ENCODE data around the gene RAP1GAP2. TPM values are rescaled to one million over a fixed set of nuclear protein-coding genes. Genes with fewer than 3 reads are reported as not detected.

RAP1GAP2 gene
- total RNA-seq, 1 donor: 2.9 TPM

DNA sequence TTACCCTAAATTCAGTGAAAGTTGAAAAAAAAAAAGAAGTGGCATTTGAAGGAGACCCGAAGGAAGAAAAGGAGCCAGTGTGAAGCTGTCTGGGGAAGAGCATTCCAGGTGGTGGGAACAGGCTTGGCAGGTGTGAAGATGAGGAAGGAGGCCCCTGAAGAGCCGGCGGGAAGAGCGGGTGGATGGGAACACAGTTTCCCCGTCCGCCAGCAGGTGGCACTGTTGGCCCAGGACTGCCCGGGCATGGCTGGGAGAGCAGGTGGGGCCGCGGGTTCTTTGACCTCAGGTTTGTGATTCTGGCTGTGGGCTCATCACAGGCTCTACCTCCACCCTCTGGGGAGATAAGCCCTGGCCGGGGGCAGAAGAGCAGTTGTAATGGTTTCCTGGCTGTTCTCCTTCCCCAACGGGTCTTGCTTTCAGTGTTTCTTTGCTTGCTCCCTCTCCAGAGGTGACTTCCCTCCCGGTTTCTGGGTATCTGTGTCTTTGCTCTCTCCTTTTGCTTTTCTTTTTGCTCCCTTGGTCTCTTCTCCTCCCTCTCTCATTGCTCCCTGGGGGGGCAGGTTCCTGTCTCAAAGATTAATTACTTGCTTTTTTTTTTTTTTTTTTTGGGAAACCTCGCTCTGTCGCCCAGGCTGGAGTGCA, 32.3 kb downstream of the RAP1GAP2 start:
- DNase-seq (ENCODE audit: insufficient read length, low spot score, missing footprints): peak; percentile 96
- Histone ChIP-seq H4K20me1 (ENCODE audit: insufficient read depth, low read length) (no peaks in the 10 kb centered on the region), H3K4me2 (ENCODE audit: insufficient read depth, low read length) (peak overlapping the region; percentile 55), H3K4me3 (ENCODE audit: insufficient read depth, low read length) (no peak overlapping the region), H3K79me2 (ENCODE audit: insufficient read depth, low read length) (no peaks in the 10 kb centered on the region), H3K27me3 (ENCODE audit: insufficient read depth, low read length) (no peaks in the 10 kb centered on the region), H3K4me1 (ENCODE audit: insufficient read depth, low read length) (peaks cover 3% of the 10 kb centered on the region), H3K36me3 (ENCODE audit: insufficient read depth, low read length) (no peaks in the 10 kb centered on the region), H2AFZ (ENCODE audit: low read length) (peak overlapping the region; percentile 29), H3K9me3 (ENCODE audit: low read depth, low read length) (no peaks in the 10 kb centered on the region), H3K27ac (ENCODE audit: low read depth, low read length) (no peak overlapping the region)
- TF ChIP-seq, protein P1, sequence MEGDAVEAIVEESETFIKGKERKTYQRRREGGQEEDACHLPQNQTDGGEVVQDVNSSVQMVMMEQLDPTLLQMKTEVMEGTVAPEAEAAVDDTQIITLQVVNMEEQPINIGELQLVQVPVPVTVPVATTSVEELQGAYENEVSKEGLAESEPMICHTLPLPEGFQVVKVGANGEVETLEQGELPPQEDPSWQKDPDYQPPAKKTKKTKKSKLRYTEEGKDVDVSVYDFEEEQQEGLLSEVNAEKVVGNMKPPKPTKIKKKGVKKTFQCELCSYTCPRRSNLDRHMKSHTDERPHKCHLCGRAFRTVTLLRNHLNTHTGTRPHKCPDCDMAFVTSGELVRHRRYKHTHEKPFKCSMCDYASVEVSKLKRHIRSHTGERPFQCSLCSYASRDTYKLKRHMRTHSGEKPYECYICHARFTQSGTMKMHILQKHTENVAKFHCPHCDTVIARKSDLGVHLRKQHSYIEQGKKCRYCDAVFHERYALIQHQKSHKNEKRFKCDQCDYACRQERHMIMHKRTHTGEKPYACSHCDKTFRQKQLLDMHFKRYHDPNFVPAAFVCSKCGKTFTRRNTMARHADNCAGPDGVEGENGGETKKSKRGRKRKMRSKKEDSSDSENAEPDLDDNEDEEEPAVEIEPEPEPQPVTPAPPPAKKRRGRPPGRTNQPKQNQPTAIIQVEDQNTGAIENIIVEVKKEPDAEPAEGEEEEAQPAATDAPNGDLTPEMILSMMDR (IDR thresholded peaks at IDR 0.05; ENCODE audit: extremely low read depth, low read depth, low read length): peak; percentile 78

DNA sequence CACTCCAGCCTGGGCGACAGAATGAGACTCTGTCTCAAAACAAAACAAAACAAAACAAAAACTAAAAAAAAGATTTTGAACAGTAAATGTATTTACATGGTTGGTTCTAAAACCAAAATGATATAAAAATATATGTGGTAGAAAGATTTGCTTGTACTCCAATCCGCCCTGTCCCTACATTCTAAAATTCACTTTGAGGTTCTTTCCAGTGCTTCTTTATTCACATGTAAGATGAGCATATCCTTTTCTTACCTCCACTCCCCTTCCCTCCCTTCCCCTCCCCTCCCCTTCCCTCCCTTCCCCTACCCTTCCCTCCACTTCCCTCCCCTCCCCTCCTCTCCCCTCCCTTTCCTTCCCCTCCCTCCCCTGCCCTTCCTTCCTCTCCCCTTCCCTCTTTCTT, 34.4 kb downstream of the RAP1GAP2 start:
- Histone ChIP-seq H3K4me1 (ENCODE audit: insufficient read depth, low read length) (peaks cover 3% of the 10 kb centered on the region), H3K36me3 (ENCODE audit: insufficient read depth, low read length) (no peaks in the 10 kb centered on the region), H3K9me3 (ENCODE audit: low read depth, low read length) (no peaks in the 10 kb centered on the region), H3K79me2 (ENCODE audit: insufficient read depth, low read length) (no peaks in the 10 kb centered on the region), H3K27ac (ENCODE audit: low read depth, low read length) (no peak overlapping the region), H4K20me1 (ENCODE audit: insufficient read depth, low read length) (no peaks in the 10 kb centered on the region), H2AFZ (ENCODE audit: low read length) (no peak overlapping the region), H3K4me3 (ENCODE audit: insufficient read depth, low read length) (no peak overlapping the region), H3K27me3 (ENCODE audit: insufficient read depth, low read length) (peaks cover 8% of the 10 kb centered on the region), H3K4me2 (ENCODE audit: insufficient read depth, low read length) (no peak overlapping the region)
- TF ChIP-seq, protein P1 (IDR thresholded peaks at IDR 0.05; ENCODE audit: extremely low read depth, low read depth, low read length): no peak
- no peak for DNase-seq (ENCODE audit: insufficient read length, low spot score, missing footprints)

DNA sequence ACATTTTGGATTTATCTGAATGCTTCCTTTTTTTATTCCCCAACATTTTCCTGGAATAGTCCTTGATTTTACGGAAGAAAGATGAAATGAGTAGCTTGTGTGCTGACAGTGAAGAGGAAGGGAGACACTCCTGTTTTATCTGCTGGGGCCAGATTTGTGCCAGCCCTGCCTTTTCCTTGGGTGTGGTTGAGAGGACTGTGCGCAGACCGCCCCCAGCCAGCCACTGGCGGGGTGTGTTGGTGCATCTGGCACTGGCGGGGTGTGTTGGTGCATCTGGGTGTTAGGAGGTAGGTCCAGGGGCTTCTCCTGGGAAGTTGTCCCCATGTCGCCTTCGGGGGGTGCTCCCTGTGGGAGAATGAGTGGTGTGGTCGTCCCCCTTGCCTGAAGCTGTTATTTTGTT, 39.5 kb downstream of the RAP1GAP2 start:
- no peak overlapping the region for H2AFZ ChIP-seq (ENCODE audit: low read length)
- no peak for DNase-seq (ENCODE audit: insufficient read length, low spot score, missing footprints)
- H3K36me3 ChIP-seq (ENCODE audit: insufficient read depth, low read length): no peaks in the 10 kb centered on the region
- no peaks in the 10 kb centered on the region for H4K20me1 ChIP-seq (ENCODE audit: insufficient read depth, low read length)
- no peak overlapping the region for H3K4me2 ChIP-seq (ENCODE audit: insufficient read depth, low read length)
- H3K27ac ChIP-seq (ENCODE audit: low read depth, low read length): no peak overlapping the region
- TF ChIP-seq, protein P1 (IDR thresholded peaks at IDR 0.05; ENCODE audit: extremely low read depth, low read depth, low read length): no peak
- no peaks in the 10 kb centered on the region for H3K9me3 ChIP-seq (ENCODE audit: low read depth, low read length)
- no peaks in the 10 kb centered on the region for H3K4me1 ChIP-seq (ENCODE audit: insufficient read depth, low read length)
- H3K79me2 ChIP-seq (ENCODE audit: insufficient read depth, low read length): no peaks in the 10 kb centered on the region
- H3K4me3 ChIP-seq (ENCODE audit: insufficient read depth, low read length): no peak overlapping the region
- H3K27me3 ChIP-seq (ENCODE audit: insufficient read depth, low read length): peaks cover 8% of the 10 kb centered on the region

DNA sequence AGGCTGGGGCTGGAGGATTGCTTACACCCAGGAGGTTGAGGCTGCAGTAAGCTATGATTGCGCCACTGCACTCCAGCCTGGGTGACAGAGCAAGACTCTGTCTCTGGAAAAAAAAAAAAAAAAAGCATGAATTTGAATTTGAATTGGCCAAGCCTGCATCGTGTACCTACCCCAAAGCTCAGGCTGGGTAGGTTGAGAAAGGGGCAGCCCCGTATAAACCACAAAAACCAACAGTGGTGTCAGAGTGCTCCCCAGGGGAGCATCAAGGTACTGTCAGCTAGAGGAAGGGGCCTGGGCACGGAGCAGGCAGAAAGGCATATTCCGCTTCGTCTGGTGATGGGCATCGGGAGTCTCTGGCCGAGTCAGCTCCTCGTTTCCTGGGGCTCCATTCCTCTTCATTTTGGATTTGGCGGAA, 40.9 kb downstream of the RAP1GAP2 start:
- H3K79me2 ChIP-seq (ENCODE audit: insufficient read depth, low read length): no peaks in the 10 kb centered on the region

More for the DNA sequence above, 40.9 kb downstream of the RAP1GAP2 start:
- TF ChIP-seq, protein P1 (IDR thresholded peaks at IDR 0.05; ENCODE audit: extremely low read depth, low read depth, low read length): no peak
- peaks cover 3% of the 10 kb centered on the region for H3K4me1 ChIP-seq (ENCODE audit: insufficient read depth, low read length)
- DNase-seq (ENCODE audit: insufficient read length, low spot score, missing footprints): peak; percentile 27
- H3K36me3 ChIP-seq (ENCODE audit: insufficient read depth, low read length): no peaks in the 10 kb centered on the region
- H3K4me2 ChIP-seq (ENCODE audit: insufficient read depth, low read length): no peak overlapping the region
- H4K20me1 ChIP-seq (ENCODE audit: insufficient read depth, low read length): no peaks in the 10 kb centered on the region
- H3K27me3 ChIP-seq (ENCODE audit: insufficient read depth, low read length): peaks cover 8% of the 10 kb centered on the region
- no peak overlapping the region for H2AFZ ChIP-seq (ENCODE audit: low read length)
- H3K4me3 ChIP-seq (ENCODE audit: insufficient read depth, low read length): no peak overlapping the region
- no peak overlapping the region for H3K27ac ChIP-seq (ENCODE audit: low read depth, low read length)
- H3K9me3 ChIP-seq (ENCODE audit: low read depth, low read length): no peaks in the 10 kb centered on the region
